ENCODE data around the gene CASQ2. TPM values are rescaled to one million over a fixed set of nuclear protein-coding genes. Genes with fewer than 3 reads are reported as not detected.

CASQ2 gene
- total RNA-seq, 1 donor from 2014 or later = not detected

- H3K4me1 ChIP-seq = no peaks in the 10 kb centered on the region
- H3K4me2 ChIP-seq = no peak overlapping the region
- H3K9me3 ChIP-seq (ENCODE audit: low read depth) = no peaks in the 10 kb centered on the region
- TF ChIP-seq EZH2 (IDR thresholded peaks at IDR 0.05) (no peak), CTCF (IDR thresholded peaks at IDR 0.05) (no peak), EZH2phosphoT487 (IDR thresholded peaks at IDR 0.05) (no peak)
- H3K9ac ChIP-seq = no peak overlapping the region
- Mint-ChIP-seq H3K4me3 (no peak overlapping the region), H3K27ac (no peak overlapping the region), H3K36me3 (no peaks in the 10 kb centered on the region), H3K27me3 (ENCODE audit: insufficient read depth, low read depth) (no peaks in the 10 kb centered on the region), H3K4me1 (peaks cover 5% of the 10 kb centered on the region), H3K9me3 (peaks cover 4% of the 10 kb centered on the region)
- H3K27me3 ChIP-seq = no peaks in the 10 kb centered on the region
- DNase-seq (ENCODE audit: low spot score) = no peak
- no peak overlapping the region for H3K4me3 ChIP-seq
- no peak overlapping the region for H2AFZ ChIP-seq (replicated peaks)
- H3K79me2 ChIP-seq (ENCODE audit: low read depth) = no peaks in the 10 kb centered on the region
- H3K36me3 ChIP-seq = no peaks in the 10 kb centered on the region
- H3F3A ChIP-seq (ENCODE audit: low read depth) = no peaks in the 10 kb centered on the region
- H4K20me1 ChIP-seq (ENCODE audit: low read depth) = no peaks in the 10 kb centered on the region
- H3K27ac ChIP-seq = no peak overlapping the region
Observed at GRCh38 chr1:115746021-115746690, 22.4 kb downstream of the CASQ2 start.

GRCh38 chr1:115744646-115745275 is 23.8 kb downstream of the CASQ2 start:
- no peak overlapping the region for H3K9ac ChIP-seq
- no peaks in the 10 kb centered on the region for H3K79me2 ChIP-seq (ENCODE audit: low read depth)
- H4K20me1 ChIP-seq (ENCODE audit: low read depth) = no peaks in the 10 kb centered on the region
- no peaks in the 10 kb centered on the region for H3F3A ChIP-seq (ENCODE audit: low read depth)
- H3K4me2 ChIP-seq = no peak overlapping the region
- H3K9me3 ChIP-seq (ENCODE audit: low read depth) = no peaks in the 10 kb centered on the region
- no peak overlapping the region for H3K27ac ChIP-seq
- no peak for DNase-seq (ENCODE audit: low spot score)
- Mint-ChIP-seq H3K4me1 (peaks cover 5% of the 10 kb centered on the region), H3K27me3 (ENCODE audit: insufficient read depth, low read depth) (no peaks in the 10 kb centered on the region), H3K27ac (no peak overlapping the region), H3K36me3 (no peaks in the 10 kb centered on the region), H3K9me3 (peaks cover 4% of the 10 kb centered on the region), H3K4me3 (no peak overlapping the region)
- no peaks in the 10 kb centered on the region for H3K4me1 ChIP-seq
- no peaks in the 10 kb centered on the region for H3K27me3 ChIP-seq
- no peak overlapping the region for H2AFZ ChIP-seq (replicated peaks)
- no peak for TF ChIP-seq EZH2 (IDR thresholded peaks at IDR 0.05)
- no peak for TF ChIP-seq CTCF (IDR thresholded peaks at IDR 0.05)
- no peaks in the 10 kb centered on the region for H3K36me3 ChIP-seq
- no peak overlapping the region for H3K4me3 ChIP-seq

GRCh38 chr1:115740811-115741210 is 27.7 kb downstream of the CASQ2 start:
- no peaks in the 10 kb centered on the region for H4K20me1 ChIP-seq (ENCODE audit: low read depth)
- H3K9me3 ChIP-seq (ENCODE audit: low read depth) = no peaks in the 10 kb centered on the region
- H3K9me3 Mint-ChIP-seq = no peaks in the 10 kb centered on the region
- no peaks in the 10 kb centered on the region for H3K4me1 Mint-ChIP-seq
- no peak overlapping the region for H3K4me2 ChIP-seq
- H3K36me3 Mint-ChIP-seq = no peaks in the 10 kb centered on the region
- no peak overlapping the region for H3K9ac ChIP-seq
- H3F3A ChIP-seq (ENCODE audit: low read depth) = no peaks in the 10 kb centered on the region
- peaks cover 4% of the 10 kb centered on the region for H3K27me3 Mint-ChIP-seq (ENCODE audit: insufficient read depth, low read depth)
- H3K79me2 ChIP-seq (ENCODE audit: low read depth) = no peaks in the 10 kb centered on the region
- no peaks in the 10 kb centered on the region for H3K36me3 ChIP-seq
- H3K27ac Mint-ChIP-seq = no peak overlapping the region
- no peaks in the 10 kb centered on the region for H3K27me3 ChIP-seq
- H3K4me3 Mint-ChIP-seq = no peak overlapping the region
- no peaks in the 10 kb centered on the region for H3K4me1 ChIP-seq
- H3K4me3 ChIP-seq = no peak overlapping the region
- H2AFZ ChIP-seq (replicated peaks) = no peak overlapping the region
- DNase-seq (ENCODE audit: low spot score) = no peak
- no peak overlapping the region for H3K27ac ChIP-seq
- TF ChIP-seq EZH2 (IDR thresholded peaks at IDR 0.05) = no peak
- TF ChIP-seq CTCF (IDR thresholded peaks at IDR 0.05) = no peak
- TF ChIP-seq EZH2phosphoT487 (IDR thresholded peaks at IDR 0.05) = no peak
